Lung microvascular endothelial cell (primary cell): ENCODE data around the gene TMEM178A. TPM values are rescaled to one million over a fixed set of nuclear protein-coding genes. Genes with fewer than 3 reads are reported as not detected.

ENCODE experiments used
- DNase-seq, 2 donors: peaks; one replicate each; pipeline versions ENCODE4 v3.0.0 to v3.0.0-alpha.2; 2010; ENCODE audit warnings: low read depth in 2 of 2
- total RNA-seq: library from RNA; depleted of rRNA; stranded (reverse); fragments of >200 nt; gene quantifications from 2 replicates; pipeline ENCODE4 v1.2.1, GENCODE V29; 2014

The TMEM178A gene
- total RNA-seq, 1 donor from 2014 or later, result not detected

DNA sequence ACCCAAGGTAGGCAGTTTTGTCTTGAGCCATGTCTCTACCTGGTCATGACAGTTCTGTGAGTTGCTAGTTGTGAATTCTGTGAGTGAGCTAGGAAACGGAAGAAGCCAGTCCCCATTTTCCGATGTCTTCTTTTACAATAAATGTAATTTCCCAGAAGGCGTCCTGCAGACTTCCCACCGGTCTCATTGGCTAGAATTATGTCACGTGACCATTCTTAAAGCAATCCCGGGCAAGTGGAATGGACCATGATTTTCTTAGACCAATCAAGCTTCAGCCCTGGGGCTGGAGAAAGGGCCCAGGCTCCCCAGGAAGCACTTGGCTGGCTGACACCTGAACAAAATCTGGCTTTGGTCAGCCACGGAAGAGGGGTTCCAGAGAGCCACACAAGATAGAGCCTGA is 10.6 kb downstream of the TMEM178A start:
- DNase-seq, result no peak

DNA sequence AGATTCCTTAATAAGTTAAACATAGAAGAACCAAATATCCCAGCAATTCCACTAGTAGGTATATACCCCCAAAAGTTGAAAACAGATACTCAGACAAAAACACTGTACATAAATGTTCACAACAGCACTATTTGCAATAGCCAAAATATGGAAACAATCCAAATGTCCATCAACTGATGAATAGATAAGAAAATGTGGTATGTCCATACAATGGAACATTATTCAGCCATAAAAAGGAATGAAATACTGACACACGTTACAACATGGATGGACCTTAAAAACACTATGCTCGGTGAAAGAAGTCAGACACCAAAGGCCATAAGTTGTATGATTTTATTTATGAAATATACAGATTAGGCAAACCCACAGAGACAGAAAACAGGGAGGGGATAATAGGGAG is 12.5 kb downstream of the TMEM178A start:
- DNase-seq, result no peak

- DNase-seq, result no peak
These were observed 14.1 kb downstream of the TMEM178A start for GRCh38 chr2:39679805-39680204.

GRCh38 chr2:39682066-39682692 is 16.5 kb downstream of the TMEM178A start:
- no peak for DNase-seq

DNA sequence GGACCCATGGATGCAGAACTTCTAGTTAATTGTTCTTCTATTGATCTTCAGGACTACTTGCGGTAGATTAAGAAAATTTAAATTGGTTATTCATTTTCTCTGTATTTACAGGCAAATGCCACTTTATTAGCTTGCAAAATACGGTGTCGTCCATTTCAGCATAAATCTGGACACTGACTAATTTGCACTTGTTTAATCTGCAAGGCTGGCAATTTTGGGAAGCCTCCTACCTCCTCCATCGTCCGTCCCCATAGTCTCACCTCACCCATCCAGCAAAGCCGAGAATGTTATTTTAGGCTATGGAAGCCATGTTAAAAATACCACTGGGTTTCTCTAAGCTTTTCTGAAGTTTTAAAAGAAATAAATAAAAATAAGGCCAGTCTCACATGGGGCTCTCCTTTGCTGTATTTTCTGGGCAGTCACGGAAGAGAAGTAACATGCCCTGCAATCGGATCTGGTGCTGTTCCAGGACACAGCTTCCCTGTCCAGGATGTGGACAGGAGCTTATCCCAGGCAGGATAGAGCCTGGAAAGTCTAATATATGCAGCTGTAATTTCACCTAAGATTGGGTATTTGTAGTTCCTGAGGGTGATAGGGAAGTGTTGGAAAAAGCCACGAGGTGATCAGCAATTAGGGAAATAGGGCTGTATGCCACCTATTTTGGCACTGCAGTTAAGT is 17.4 kb downstream of the TMEM178A start:
- DNase-seq, result no peak

- DNase-seq, result no peak
These were observed 18.7 kb downstream of the TMEM178A start for GRCh38 chr2:39684464-39684863.

- DNase-seq, result no peak
These were observed 19.4 kb downstream of the TMEM178A start for GRCh38 chr2:39685126-39685525.

DNA sequence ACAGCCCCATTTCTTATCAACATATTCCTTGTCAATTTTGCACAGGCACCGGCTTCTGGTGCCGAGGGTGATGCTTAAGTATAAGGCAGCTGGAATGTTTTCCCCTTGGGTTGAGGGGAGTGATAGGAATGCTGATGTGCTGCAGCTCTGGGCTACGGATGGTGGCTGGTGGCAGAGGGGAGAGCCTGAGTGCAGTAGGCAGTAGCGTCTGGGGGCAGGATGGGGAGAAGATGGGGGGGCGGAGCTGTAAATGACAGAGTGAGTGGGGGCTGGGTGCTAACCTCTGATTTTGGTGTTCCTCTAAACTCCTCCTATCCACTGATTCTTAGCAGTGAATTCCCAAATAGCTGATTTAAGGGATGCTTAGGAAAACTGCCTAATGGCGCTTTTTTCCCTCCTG is 20.7 kb downstream of the TMEM178A start:
- no peak for DNase-seq

GRCh38 chr2:39688181-39688580 is 22.5 kb downstream of the TMEM178A start:
- DNase-seq, result no peak

DNA sequence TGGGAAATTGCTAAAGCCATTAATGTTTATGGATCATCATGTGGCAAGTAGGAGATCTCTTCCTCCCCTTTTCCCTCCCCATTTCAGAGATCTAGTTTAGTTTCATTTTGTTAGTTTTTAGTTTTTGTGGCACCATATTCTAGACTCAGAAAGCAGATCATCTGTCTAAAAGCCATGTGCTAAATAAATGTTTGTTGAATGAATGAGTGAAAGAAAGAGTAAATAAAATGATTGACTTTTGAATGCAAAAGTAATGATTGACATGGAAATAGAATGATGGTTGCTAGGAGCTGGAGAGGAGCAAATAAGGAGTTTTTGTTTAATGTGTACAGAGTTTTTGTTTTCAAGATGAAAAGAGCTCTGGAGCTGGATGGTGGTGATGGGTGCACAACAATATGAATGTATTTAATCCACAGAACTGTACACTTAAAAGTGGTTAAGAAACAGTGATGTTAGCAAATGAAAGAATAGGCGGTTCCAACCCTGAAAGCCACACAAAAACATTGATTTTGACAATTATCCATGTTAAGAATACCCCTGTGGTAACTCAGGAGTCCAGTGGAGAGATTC is 23.6 kb downstream of the TMEM178A start:
- DNase-seq, result no peak

GRCh38 chr2:39689876-39690275 is 24.2 kb downstream of the TMEM178A start:
- no peak for DNase-seq

GRCh38 chr2:39693245-39693644 is 27.5 kb downstream of the TMEM178A start:
- DNase-seq, result no peak

DNA sequence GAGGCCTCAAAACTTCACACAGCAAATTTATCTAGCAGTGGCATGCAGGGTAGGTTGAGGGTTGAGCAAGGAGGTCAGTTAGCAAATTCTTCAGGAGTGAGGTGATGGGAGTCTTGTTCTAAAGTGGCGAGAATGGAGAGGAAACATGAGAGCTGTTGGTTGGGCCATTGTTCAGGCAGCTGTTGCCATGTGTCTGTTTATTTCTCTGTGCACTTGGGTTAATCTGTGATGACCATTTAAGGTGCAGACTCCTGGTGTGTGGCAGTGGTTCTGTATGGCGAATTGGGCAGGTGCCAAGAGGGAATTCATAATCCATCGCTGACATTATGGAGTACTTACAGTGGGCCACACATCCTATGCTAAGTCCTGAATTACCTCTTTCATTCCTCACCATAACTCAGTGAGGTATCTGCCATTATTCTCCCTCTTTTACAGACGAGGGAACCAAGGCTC is 30.4 kb downstream of the TMEM178A start:
- DNase-seq, result peak in 1 of 2 donors; percentile 87

GRCh38 chr2:39696838-39697237 is 31.1 kb downstream of the TMEM178A start:
- DNase-seq, result peak; percentile 53 to 88

DNA sequence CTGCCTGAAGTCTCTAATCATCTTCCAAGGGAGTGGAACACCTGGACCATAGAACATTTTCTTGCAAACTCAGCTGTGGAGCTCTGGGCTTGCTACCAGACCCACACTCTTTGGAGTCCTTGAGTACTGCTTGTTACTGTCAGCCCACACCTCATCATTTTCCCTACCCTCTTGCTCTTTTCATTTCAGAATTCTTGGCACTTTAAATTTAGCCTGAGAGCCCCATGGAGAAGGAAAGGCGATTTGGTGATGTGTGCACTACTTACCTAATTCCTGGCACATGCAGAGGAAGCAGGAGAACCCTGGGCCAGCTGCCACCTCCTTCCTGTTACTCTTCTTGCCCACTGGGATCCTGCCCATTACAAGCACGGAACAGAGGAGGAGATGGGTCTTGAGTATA is 31.7 kb downstream of the TMEM178A start:
- peak in 1 of 2 donors; percentile 25 for DNase-seq

DNA sequence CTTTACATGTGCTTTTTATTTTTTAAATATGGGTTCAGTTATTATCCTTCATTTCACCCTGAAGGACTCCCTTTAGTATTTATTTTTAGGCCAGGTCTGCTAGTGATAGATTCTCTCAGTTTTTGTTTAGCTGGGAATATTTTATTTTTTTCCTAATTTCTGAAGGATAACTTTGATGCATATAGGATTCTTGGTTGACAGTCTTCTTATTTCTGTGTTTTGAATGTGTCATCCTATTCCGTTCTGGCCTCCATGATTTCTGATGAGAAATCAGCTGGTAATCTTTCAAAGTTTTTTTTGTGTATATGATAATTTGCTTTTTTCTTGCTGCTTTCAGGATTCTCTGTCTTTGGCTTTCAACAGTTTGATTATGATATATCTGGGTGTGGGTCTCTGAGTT is 35.4 kb downstream of the TMEM178A start:
- no peak for DNase-seq

DNA sequence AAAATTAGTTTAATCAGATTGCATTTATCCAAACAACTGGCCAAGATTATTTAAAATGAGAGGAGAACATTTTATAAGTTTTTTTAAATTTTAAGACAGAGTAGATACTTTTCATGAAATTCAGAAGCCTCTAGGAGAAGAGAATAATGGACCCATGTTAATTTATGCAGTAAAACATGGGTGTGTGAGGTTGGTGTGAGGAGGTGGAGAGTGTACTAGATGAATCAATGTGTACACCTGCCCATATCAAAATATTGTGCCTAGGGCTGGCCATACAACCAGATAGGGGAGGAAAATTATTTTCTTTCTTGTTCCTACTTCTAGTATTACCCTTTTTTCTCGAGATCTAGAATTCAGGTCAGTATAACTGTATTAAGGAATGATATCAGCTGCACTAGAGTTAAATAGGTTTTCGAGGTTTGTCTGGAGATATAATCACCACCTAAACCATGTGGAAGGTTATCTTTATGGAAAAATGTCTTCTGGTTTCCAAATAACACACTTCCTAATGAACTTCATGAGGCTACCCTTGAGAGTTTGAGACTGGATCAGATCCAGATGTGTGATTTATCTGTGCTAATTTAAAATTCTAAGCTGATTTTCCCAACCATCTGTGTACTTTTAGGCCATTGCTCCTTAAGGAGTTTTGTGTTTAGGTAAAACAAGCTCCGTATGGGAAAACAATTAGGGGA is 37.6 kb downstream of the TMEM178A start:
- no peak for DNase-seq

GRCh38 chr2:39704540-39704939 is 38.8 kb downstream of the TMEM178A start:
- no peak for DNase-seq

DNA sequence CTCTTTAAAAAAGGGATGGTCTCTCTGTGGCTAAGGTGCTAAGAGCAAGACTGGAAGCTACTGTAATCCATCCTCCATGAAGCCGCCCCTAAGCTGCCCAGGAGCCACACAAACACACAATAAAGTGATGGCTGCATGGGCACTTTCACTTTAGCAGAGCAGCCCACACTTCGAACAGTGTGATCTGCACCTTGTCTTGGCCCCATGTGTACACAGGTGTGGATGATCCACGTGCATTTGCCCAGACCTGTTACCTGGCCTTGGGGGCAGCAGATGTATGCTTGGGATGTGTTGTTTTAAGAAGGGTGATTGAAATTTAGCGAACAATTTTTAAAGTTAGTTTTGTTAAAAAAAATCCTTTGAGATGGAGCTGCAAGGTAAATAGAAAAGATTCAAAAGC is 39.9 kb downstream of the TMEM178A start:
- no peak for DNase-seq

- no peak for DNase-seq
These were observed 40.6 kb downstream of the TMEM178A start for GRCh38 chr2:39706312-39706711.

DNA sequence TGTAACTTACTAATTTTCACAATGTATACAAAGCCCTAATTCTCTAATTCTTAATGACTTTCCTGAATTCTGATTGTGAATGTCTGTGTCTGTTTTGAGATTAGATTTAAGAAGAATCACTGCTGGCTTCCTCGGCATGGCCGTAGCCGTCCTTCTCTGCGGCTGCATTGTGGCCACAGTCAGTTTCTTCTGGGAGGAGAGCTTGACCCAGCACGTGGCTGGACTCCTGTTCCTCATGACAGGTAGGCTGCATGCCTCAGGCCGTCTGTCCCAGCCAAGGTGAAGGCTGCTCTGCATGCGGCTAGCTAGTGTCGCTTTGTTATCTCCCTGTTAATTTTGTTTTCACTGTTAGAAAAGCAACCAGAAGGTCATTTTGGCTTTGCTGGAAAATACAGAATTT is 41.2 kb downstream of the TMEM178A start:
- DNase-seq, result no peak

GRCh38 chr2:39708003-39708402 is 42.3 kb downstream of the TMEM178A start:
- no peak for DNase-seq
